ENCODE measurements around the gene RPS6KA2.

DNA sequence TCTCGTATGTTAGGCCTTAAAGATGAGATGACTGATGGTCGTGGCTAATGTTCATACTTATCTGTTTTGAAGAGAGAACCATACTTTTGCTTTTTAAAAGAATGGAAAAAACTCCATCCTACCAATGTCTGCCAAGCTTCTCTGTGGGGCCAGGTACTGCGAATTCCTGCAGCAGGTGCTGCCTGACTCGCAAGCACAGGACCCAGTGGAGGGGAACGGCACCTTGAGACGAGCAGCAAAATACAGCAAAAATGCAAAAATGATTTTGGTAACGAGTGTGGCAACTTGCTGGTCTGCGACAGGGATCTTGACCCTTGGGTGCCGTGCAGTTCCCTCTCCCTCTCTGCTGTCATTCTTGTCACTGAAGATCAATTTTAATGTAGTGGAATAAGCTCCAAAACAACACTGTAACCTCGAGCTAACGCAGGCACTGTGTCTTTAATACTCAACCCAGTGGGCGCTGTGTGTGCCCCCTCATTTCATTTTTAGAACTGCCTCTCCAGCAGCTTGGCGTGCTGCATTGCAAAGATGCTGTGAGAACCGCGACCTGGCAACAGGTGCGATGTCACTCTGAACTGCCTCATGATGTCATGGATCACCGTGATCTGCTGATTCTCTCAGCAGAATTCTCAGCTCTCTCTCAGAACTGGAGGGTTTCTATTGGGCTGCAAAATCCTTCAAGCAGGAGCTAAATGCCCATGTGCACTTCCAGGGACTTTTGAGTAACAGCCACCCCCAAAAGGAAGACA lies 92.2 kb downstream of the RPS6KA2 start:
- no peak for TF ChIP-seq EZH2 (IDR thresholded peaks at IDR 0.05)
- TF ChIP-seq POLR2AphosphoS5 (IDR thresholded peaks at IDR 0.05; ENCODE audit: borderline replicate concordance, low read depth, low read length), result no peak
- no peak for TF ChIP-seq FOXP2 (optimal IDR thresholded peaks at IDR 0.05; ENCODE audit: control extremely low read depth, extremely low read length, insufficient read depth)

All from SK-N-MC (cell line).